HL-60/S4 treated with phorbol 12-myristate 13-acetate at 8.2 ng/mL for 4 days and 3 days (cell line): ENCODE measurements around the gene DISP1.

Source experiments
- in situ Hi-C: fragments of 300-500 bp; cut with MboI; formaldehyde crosslinking; loops from 2 replicates; pipeline ENCODE4 v1.15.0; 2022; ENCODE audit warnings: low sequenced_read_pairs

Gene DISP1

GRCh38 chr1:222791006-222791710, 23.7 kb upstream of the DISP1 start:
- in situ Hi-C loops, result no loop called here

GRCh38 chr1:222792744-222793143, 22.1 kb upstream of the DISP1 start:
- in situ Hi-C loops, result no loop called here

GRCh38 chr1:222794656-222795474, 20.0 kb upstream of the DISP1 start:
- in situ Hi-C loops, result no loop called here

GRCh38 chr1:222798116-222798515, 16.7 kb upstream of the DISP1 start:
- in situ Hi-C loops, result no loop called here

- in situ Hi-C loops, result no loop called here
These were observed 15.9 kb upstream of the DISP1 start for GRCh38 chr1:222798975-222799374.

- in situ Hi-C loops, result no loop called here
These were observed 13.8 kb upstream of the DISP1 start for GRCh38 chr1:222801067-222801466.

- in situ Hi-C loops, result no loop called here
These were observed 3.2 kb upstream of the DISP1 start for GRCh38 chr1:222811671-222812070.

- in situ Hi-C loops, result no loop called here
These were observed 838 bp upstream of the DISP1 start for GRCh38 chr1:222813866-222814535.

GRCh38 chr1:222815440-222815765, 564 bp downstream of the DISP1 start:
- in situ Hi-C loops, result no loop called here

- in situ Hi-C loops, result no loop called here
These were observed 2.7 kb downstream of the DISP1 start for GRCh38 chr1:222817529-222817928.

- in situ Hi-C loops, result no loop called here
These were observed 3.3 kb downstream of the DISP1 start for GRCh38 chr1:222818171-222818570.

GRCh38 chr1:222820171-222820712, 5.4 kb downstream of the DISP1 start:
- in situ Hi-C loops, result no loop called here

- in situ Hi-C loops, result no loop called here
These were observed 6.4 kb downstream of the DISP1 start for GRCh38 chr1:222821239-222821638.

GRCh38 chr1:222823695-222824094, 8.9 kb downstream of the DISP1 start:
- in situ Hi-C loops, result no loop called here

GRCh38 chr1:222824641-222825040, 9.8 kb downstream of the DISP1 start:
- in situ Hi-C loops, result no loop called here

GRCh38 chr1:222828939-222829338, 14.1 kb downstream of the DISP1 start:
- in situ Hi-C loops, result no loop called here

GRCh38 chr1:222829868-222830267, 15.0 kb downstream of the DISP1 start:
- in situ Hi-C loops, result no loop called here

- in situ Hi-C loops, result no loop called here
These were observed 18.6 kb downstream of the DISP1 start for GRCh38 chr1:222833356-222833876.

- in situ Hi-C loops, result no loop called here
These were observed 28.9 kb downstream of the DISP1 start for GRCh38 chr1:222843469-222844410.

GRCh38 chr1:222844411-222844779, 29.6 kb downstream of the DISP1 start:
- in situ Hi-C loops, result no loop called here
